Ishikawa (cell line): ENCODE measurements around the gene EYA3.

Experiments
- CEBPB ChIP-seq: IDR thresholded peaks from 2 replicates; pipeline ENCODE4 v1.6.1; 2012
- CREB1 ChIP-seq: IDR thresholded peaks from 2 replicates; pipeline ENCODE4 v1.6.1; 2012; ENCODE audit warnings: low read depth
- EGR1 ChIP-seq: IDR thresholded peaks from 2 replicates; pipeline ENCODE4 v1.6.1; 2012
- EP300 ChIP-seq: IDR thresholded peaks from 2 replicates; pipeline ENCODE4 v1.6.1; 2012; ENCODE audit warnings: borderline replicate concordance
- FOXM1 ChIP-seq: IDR thresholded peaks from 2 replicates; pipeline ENCODE4 v1.6.1; 2012; ENCODE audit warnings: low read depth, borderline replicate concordance
- NFIC ChIP-seq: IDR thresholded peaks from 2 replicates; pipeline ENCODE4 v1.6.1; 2012
- RAD21 ChIP-seq: IDR thresholded peaks from 2 replicates; pipeline ENCODE4 v1.6.1; 2012; ENCODE audit warnings: low read depth
- TAF1 ChIP-seq: IDR thresholded peaks from 2 replicates; pipeline ENCODE4 v1.6.1; 2012; ENCODE audit warnings: low read depth, mild to moderate bottlenecking
- TCF12 ChIP-seq: IDR thresholded peaks from 2 replicates; pipeline ENCODE4 v1.6.1; 2012; ENCODE audit warnings: low read depth
- TEAD4 ChIP-seq: IDR thresholded peaks from 2 replicates; pipeline ENCODE4 v1.6.1; 2012
- USF1 ChIP-seq: IDR thresholded peaks from 2 replicates; pipeline ENCODE4 v1.6.1; 2012
- YY1 ChIP-seq: IDR thresholded peaks from 2 replicates; pipeline ENCODE4 v1.6.1; 2012; ENCODE audit warnings: low read depth
- ZBTB7A ChIP-seq: IDR thresholded peaks from 2 replicates; pipeline ENCODE4 v1.6.1; 2012; ENCODE audit warnings: low read depth
- TF ChIP-seq, protein P1 (sequence below): IDR thresholded peaks from 2 replicates; pipeline ENCODE4 v1.6.1; 2012
- TF ChIP-seq, protein P2 (sequence below): IDR thresholded peaks from 2 replicates; pipeline ENCODE4 v1.6.1; 2012; ENCODE audit warnings: low read depth, mild to moderate bottlenecking

EYA3 gene

GRCh38 chr1:28032281-28032680 is 56.1 kb downstream of the EYA3 start:
- TF ChIP-seq, protein P1, sequence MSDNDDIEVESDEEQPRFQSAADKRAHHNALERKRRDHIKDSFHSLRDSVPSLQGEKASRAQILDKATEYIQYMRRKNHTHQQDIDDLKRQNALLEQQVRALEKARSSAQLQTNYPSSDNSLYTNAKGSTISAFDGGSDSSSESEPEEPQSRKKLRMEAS, result no peak
- TF ChIP-seq TEAD4, result no peak
- no peak for TF ChIP-seq TCF12
- no peak for TF ChIP-seq FOXM1
- no peak for TF ChIP-seq EP300
- no peak for TF ChIP-seq CREB1

DNA sequence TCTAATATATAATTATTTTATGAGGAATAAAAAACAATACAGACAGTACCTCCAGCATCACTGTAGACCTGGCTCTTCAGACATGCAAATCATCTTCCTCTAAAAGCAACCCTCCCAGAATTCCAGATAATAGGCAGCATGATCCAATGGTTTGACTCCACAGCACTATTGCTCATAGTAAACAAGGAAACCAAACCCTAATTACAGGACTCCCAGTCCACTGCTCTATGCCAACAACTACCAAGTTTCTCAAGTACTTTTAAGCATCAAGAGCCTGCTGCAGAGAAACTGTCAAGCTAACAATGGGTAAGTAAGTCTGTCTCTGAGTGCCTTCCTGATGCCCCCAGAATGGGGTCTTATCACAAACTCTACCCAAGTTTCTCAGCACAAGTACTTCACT is 57.2 kb downstream of the EYA3 start:
- TF ChIP-seq FOXM1 (no peak), TCF12 (no peak), NFIC (no peak), CEBPB (no peak), CREB1 (no peak), TAF1 (no peak), EP300 (no peak), YY1 (no peak), USF1 (no peak), TEAD4 (no peak)
- TF ChIP-seq, protein P1, result no peak

DNA sequence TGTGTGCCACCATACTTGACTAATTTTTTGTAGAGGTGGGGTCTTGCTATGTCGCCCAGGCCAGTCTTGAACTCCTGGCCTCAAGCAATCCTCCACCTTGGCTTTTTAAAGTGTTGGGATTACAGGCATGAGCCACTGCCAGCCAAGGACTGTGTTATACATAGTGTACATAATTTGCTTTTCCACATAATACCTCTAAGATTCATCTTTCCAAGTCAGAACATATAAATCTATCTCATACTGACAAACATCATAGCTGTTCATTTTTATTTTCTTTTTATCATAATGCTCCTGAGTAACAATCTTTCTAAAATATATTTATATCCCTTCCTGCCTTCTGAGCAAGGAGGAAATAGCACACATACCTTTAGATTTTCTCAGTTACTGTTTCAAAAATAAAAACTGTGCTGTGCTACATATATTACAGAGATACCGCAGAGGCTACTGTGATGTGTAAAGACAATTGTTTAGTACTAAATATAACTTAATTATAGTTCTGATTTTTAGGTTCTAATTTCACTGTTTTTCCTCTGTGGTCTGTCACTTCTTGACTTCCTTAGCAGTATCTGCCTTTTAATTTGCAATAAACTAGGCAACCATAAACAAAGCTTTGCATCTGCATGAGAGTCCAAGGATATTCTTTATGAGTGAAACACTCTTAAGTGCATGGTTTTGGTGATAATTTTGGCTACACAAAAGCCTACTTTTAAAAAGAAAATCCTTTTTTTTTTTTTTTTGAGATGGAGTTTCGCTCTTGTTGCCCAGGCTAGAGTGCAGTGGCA is 59.3 kb downstream of the EYA3 start:
- TF ChIP-seq TCF12 (no peak), USF1 (no peak), EGR1 (no peak), YY1 (no peak), FOXM1 (no peak), NFIC (no peak), RAD21 (no peak), TAF1 (no peak)
- TF ChIP-seq, protein P2, sequence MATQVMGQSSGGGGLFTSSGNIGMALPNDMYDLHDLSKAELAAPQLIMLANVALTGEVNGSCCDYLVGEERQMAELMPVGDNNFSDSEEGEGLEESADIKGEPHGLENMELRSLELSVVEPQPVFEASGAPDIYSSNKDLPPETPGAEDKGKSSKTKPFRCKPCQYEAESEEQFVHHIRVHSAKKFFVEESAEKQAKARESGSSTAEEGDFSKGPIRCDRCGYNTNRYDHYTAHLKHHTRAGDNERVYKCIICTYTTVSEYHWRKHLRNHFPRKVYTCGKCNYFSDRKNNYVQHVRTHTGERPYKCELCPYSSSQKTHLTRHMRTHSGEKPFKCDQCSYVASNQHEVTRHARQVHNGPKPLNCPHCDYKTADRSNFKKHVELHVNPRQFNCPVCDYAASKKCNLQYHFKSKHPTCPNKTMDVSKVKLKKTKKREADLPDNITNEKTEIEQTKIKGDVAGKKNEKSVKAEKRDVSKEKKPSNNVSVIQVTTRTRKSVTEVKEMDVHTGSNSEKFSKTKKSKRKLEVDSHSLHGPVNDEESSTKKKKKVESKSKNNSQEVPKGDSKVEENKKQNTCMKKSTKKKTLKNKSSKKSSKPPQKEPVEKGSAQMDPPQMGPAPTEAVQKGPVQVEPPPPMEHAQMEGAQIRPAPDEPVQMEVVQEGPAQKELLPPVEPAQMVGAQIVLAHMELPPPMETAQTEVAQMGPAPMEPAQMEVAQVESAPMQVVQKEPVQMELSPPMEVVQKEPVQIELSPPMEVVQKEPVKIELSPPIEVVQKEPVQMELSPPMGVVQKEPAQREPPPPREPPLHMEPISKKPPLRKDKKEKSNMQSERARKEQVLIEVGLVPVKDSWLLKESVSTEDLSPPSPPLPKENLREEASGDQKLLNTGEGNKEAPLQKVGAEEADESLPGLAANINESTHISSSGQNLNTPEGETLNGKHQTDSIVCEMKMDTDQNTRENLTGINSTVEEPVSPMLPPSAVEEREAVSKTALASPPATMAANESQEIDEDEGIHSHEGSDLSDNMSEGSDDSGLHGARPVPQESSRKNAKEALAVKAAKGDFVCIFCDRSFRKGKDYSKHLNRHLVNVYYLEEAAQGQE, result no peak
- TF ChIP-seq, protein P1, result no peak

DNA sequence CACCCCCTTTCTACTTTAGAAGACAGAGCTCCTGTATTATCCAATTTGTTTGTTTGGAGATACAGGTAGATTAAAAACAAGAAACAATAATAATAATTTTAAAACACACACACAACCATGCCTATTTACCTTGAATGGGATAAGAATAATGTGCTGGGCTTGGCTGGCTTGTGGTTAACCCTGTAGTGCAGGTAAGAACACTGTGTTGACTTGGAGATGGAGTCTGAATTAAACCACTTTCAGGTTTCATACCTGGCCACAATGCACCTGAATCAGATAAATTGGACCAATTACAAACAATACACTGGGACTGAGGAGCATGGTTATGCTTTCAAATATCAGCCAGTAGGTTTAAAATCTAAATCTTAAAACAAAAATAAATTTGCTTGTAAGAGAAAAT is 60.8 kb downstream of the EYA3 start:
- no peak for TF ChIP-seq ZBTB7A
- TF ChIP-seq YY1, result no peak
- TF ChIP-seq NFIC, result no peak
- TF ChIP-seq, protein P1, result no peak
- no peak for TF ChIP-seq EP300
- TF ChIP-seq EGR1, result no peak
- no peak for TF ChIP-seq CEBPB
- TF ChIP-seq FOXM1, result no peak
- no peak for TF ChIP-seq USF1
- no peak for TF ChIP-seq CREB1
- TF ChIP-seq, protein P2, result no peak
- TF ChIP-seq RAD21, result no peak
- TF ChIP-seq TEAD4, result no peak
- TF ChIP-seq TAF1, result no peak
- TF ChIP-seq TCF12, result no peak

- TF ChIP-seq TEAD4 (no peak), EP300 (no peak), USF1 (no peak), CEBPB (no peak), ZBTB7A (no peak), RAD21 (no peak), NFIC (no peak), CREB1 (no peak), YY1 (no peak)
- TF ChIP-seq, protein P2, result no peak
- TF ChIP-seq, protein P1, result no peak
Measured at GRCh38 chr1:28027238-28027637, 61.2 kb downstream of the EYA3 start.
